ENCODE measurements around the gene GLRX3.

The GLRX3 gene

DNA sequence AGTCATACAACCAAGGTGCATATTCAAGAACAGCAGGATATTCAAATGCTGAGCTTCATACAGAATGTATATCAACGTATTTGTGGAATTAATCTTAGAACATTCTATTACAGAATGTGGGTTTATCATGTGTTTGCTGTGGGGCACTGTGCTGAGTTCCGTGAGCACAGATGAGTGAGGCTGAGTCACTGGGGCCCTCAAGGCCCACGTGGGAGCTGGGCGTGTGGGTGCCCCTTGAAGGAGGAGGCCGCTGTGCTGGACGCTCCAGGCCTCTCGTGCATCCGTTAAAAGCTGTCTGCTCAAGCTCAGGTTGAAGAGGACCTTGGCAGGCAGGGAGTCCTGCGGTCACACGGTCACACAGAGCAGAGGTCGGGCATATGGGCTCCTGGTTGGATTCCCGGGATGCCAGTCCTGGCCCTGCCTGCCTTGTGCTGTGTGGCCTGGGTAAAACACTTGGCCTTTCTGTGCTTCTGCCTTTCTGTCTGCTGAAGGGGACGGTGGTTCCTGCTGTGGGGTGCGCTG lies 70.1 kb downstream of the GLRX3 start:
- DNase-seq (ENCODE audit: low read depth in 2 of 2) = no peak

DNA sequence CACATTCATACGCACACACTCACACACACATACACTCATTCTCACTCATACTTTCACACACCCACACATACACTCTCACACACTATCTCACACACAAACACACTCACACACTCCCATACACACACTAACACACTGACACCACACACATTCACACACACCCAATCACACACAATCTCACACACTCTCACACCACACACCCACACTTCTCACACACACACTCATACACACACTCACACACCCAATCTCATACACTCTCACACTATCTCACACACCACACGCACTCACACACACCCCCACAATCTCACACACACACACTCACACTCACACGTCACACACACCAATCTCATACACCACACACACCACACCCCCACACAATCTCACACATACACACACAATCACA lies 71.0 kb downstream of the GLRX3 start:
- no peak for DNase-seq (ENCODE audit: low read depth in 2 of 2)

GRCh38 chr10:130208807-130209206 lies 72.6 kb downstream of the GLRX3 start:
- no peak for DNase-seq (ENCODE audit: low read depth in 2 of 2)

DNA sequence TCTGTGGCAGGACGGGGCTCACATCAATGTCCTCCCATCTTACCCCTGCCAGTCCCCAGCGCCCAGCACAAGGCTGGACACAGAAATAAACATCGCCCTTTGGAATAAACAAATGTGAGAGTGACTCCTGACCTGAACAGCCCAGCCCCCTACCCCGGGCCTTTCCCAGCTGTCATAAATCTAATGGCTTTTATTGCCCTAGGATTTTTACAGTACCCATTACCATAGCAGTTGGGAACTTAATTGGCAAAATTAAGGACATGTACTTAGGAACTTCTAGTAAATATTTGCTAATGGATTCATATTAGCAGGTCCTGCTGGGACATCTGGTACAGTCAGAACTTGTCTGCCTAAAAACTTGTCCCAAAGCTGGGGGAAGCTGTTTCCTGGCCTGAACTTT lies 76.6 kb downstream of the GLRX3 start:
- DNase-seq (ENCODE audit: low read depth in 2 of 2) = no peak

DNA sequence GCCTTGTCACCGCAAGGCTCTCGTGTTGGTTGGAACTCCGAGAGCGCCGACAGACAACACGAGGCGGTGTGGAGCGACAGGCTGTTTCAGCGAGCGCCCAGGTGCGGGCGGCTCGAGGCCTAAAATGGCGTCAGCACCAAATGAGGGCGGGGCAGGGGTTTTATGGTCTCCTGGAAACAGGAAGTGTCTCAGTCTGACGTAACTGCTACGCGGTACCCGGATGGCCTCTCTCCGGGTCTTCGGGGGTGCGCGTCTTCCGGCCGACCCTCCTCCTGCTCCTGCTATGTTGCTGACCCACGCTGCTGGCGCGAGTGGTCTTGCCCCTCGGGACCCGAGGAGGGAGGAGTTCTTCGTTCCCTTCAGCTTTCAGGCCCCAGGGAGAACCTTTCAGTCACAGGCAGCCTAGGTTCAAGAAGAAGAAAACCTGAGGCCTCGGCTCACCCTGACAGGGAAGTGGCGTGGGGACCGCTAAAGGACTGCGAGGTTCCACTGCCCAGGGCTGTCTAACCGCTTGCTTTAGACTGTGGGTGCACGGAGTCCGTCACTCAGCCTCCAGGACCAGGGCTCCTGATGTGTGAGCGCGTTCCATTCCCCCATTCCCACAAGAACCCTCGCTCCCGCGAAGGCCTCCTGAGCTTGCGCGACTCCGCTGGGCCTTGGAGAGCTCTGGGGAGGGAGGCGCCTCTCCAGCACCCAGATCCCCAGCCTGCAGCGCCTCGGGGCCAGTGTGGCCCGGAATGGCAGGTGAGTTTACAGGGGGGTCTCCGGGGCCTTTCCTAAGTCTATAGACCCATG lies 77.3 kb downstream of the GLRX3 start:
- no peak for DNase-seq (ENCODE audit: low read depth in 2 of 2)

DNA sequence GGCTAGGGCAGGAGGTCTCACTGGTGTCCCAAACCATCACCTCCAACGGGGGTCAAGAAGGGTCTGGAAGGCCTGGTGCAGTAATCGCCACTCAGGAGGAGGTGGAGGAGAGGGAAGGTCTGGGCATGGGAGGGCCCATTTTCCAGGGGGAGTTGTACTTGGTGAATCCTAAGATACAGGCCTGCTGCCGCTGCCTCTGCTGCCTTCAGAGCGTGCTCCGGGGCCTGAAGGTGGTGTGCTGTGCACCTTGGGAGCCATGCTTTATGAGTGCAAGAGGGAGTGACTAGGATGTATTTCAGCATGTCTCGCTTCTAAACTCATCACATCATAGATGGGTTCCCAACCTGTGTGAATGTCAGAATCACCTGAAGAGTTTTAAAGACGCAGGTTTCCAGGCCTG lies 78.2 kb downstream of the GLRX3 start:
- DNase-seq (ENCODE audit: low read depth in 2 of 2) = no peak

GRCh38 chr10:130215151-130215930 lies 79.2 kb downstream of the GLRX3 start:
- no peak for DNase-seq (ENCODE audit: low read depth in 2 of 2)

- DNase-seq (ENCODE audit: low read depth in 2 of 2) = no peak
Observed at GRCh38 chr10:130215931-130216231, 79.7 kb downstream of the GLRX3 start.

DNA sequence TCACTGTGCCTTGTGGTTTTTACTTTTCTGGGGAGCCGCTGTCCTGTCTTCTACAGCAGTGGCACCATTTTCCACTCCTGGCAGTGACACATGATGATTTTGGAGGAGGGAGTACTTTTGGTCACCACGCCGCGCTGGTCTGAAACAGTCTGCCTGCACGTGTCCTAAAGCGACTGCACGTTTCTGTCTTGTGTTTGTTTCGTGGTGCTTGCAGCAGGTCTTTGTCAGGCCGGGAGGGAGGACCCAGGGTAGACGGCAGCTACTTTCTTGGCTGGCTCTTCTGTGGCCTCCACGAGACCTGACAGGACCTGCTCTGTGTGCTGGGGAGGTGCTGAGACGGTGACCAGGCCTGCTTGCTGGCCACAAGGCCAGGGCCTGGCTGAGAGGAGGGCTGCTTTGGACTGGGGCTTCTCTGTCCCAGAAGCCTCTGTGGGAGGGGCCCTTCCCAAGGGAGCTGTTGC lies 82.0 kb downstream of the GLRX3 start:
- DNase-seq (ENCODE audit: low read depth in 2 of 2) = no peak

GRCh38 chr10:130218936-130219335 lies 82.7 kb downstream of the GLRX3 start:
- no peak for DNase-seq (ENCODE audit: low read depth in 2 of 2)

DNA sequence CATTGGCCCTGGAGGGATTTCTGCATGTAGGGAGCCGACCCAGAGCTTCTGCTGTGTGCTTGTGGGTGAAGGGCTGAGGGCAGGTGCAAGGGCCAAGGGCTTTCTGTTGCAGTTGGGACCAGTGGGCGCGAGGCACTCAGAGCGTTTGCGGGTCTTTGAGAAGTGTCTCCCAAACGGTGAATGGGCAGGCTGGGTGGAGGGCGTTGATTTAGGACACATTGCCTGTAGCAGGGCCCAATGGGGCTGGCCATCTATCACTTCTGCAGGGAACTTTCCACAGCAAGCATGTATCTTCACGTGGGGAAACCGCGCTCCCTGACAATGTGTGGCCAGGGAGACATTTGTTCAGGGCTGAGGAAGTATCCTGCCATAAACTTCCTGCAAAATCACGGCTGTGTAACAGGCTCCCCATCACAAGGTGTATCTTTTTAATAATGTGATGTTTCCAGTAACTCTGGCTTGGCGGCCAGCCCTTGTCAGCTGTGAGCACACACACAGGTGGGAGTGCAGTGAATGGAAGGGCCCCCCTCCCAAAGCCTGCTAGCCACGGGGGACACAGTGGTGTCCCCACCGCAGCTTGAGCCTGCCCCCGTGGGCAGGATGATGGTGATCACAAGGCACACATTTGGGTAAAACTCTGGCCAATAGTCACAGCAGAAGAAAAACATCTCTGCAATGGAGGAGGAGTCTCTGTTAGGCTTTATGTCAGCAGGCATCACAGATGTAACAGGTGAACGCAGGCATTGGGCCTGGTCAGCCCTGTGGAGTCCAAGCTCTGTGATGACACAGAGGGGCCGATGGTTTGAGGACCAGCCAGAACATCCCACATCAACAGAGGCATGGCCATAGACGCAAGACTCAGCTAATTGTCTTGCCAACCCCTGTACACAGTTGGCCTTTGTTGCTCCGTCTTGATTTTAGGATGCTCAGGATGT lies 84.3 kb downstream of the GLRX3 start:
- no peak for DNase-seq (ENCODE audit: low read depth in 2 of 2)

DNA sequence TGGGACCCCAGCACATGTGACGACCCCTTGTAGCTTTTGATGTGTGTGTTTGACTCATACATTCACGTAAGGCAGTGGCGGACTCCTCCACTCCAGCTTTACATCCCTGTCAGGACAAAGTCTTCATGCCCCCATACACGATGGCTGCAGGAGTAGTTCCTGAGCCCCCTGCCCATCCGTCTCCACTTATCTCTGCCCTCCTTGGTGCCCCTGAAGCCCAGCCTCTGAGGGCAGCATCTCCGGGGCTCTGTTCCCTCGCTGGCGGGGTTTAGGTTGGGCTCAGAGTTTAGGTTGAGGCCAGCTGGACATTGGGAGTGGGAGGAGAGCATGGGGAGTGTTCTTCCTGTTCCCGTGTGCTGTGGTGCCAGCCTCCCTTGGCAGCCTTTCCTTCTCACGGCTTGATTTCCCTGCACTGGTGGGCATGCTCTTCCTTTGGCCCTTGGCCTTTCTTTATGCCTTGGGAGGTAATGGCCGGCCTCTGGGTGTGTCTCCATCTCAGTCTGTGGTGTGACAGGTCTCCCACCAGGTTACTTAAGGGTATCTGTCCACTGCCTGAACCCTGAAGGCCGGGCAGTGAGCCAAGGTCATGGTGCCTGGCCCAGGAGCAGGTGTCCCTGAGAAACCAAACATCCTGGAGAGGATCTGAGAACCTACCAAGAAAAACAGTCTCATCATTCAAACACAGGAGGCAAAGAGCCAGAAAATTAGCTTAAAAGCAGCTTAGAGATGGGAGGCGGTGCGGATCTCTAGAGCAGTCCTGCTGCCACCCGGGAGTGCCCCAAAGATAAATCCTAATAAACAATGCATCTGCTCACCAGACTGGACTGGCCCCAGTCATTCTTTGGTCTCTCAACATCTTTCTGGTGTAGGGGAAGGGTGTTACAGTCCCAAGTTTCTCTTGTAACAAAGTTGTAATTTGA lies 85.5 kb downstream of the GLRX3 start:
- DNase-seq (ENCODE audit: low read depth in 2 of 2) = no peak

GRCh38 chr10:130222381-130222780 lies 86.2 kb downstream of the GLRX3 start:
- no peak for DNase-seq (ENCODE audit: low read depth in 2 of 2)

- no peak for DNase-seq (ENCODE audit: low read depth in 2 of 2)
Observed at GRCh38 chr10:130224228-130224627, 88.0 kb downstream of the GLRX3 start.

- no peak for DNase-seq (ENCODE audit: low read depth in 2 of 2)
Observed at GRCh38 chr10:130226012-130226411, 89.8 kb downstream of the GLRX3 start.

- DNase-seq (ENCODE audit: low read depth in 2 of 2) = no peak
Observed at GRCh38 chr10:130227883-130228282, 91.7 kb downstream of the GLRX3 start.

Measured in stimulated activated CD8-positive, alpha-beta memory T cell treated with anti-CD3 and anti-CD28 coated beads, Interleukin-2, amount 100 ng/mL, for 1 hour (primary cell).